Measurements from ENCODE around the gene TOMM20. TPM values are rescaled to one million over a fixed set of nuclear protein-coding genes. Genes with fewer than 3 reads are reported as not detected.

Gene TOMM20
- total RNA-seq, 1 experiment from 2014 or later, result 197 TPM

DNA sequence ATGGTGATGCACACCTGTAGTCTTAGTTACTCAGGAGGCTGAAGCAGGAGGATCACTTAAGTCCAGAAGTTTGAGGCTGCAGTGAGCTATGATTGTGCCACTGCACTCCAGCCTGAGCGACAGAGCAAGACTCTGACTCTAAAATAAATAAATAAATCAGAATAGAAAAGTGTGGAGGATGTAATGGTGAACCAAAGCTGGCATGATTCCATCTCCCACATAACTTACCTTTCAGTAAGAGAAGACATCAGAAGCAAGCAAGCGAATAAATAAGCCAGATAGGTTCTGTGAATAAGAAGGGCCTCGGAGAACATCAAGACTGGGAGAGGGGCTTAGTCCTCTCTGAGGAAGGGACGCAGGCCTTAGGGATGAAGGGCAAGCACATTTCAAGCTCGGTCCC, 59.5 kb downstream of the TOMM20 start:
- H3K79me1 ChIP-seq (ENCODE audit: insufficient read depth, low read depth, low read length, poor library complexity, severe bottlenecking), result no peaks in the 10 kb centered on the region
- Mint-ChIP-seq H3K4me3 (no peak overlapping the region), H3K36me3 (ENCODE audit: insufficient read depth in 1 of 3, low read depth in 3 of 3) (no peaks in the 10 kb centered on the region), H3K4me1 (peaks cover 13 to 14% of the 10 kb centered on the region in 2 experiments), H3K9me3 (no peaks in the 10 kb centered on the region), H3K27me3 (ENCODE audit: low read depth) (no peaks in the 10 kb centered on the region), H3K27ac (peak overlapping the region in 1 of 3 experiments; percentile 72; a peak in 1 of 7 replicates)
- H2BK120ac ChIP-seq (ENCODE audit: low read depth, low read length, poor library complexity, severe bottlenecking), result no peak overlapping the region
- no peak overlapping the region for H2BK15ac ChIP-seq (ENCODE audit: low read depth, low read length)
- no CpG with 5 or more reads among the region's 5 CpGs for WGBS (ENCODE audit: extremely low coverage, insufficient read length, low lambda C conversion rate)
- no peak overlapping the region for H3K4me2 ChIP-seq (ENCODE audit: insufficient read depth, insufficient read length, low read length)
- H3K9ac ChIP-seq (ENCODE audit: extremely low read depth, insufficient read length, low read length), result no peak overlapping the region
- no peak overlapping the region for H4K8ac ChIP-seq (replicated peaks; ENCODE audit: insufficient read length, low read depth, low read length)
- no peak for DNase-seq
- no peak overlapping the region for H3K23ac ChIP-seq (ENCODE audit: insufficient read length, low read depth, low read length)
- no peak overlapping the region for H2BK20ac ChIP-seq (ENCODE audit: low read depth, low read length, poor library complexity, severe bottlenecking)
- H3K56ac ChIP-seq (ENCODE audit: insufficient read length, low read depth, low read length), result no peak overlapping the region
- no peak overlapping the region for H4K91ac ChIP-seq (ENCODE audit: insufficient read length, low read depth, low read length)
- H3K14ac ChIP-seq (ENCODE audit: insufficient read depth, low read length), result no peak overlapping the region
- no peak overlapping the region for H3K27ac ChIP-seq (ENCODE audit: insufficient read length, low read depth, low read length)
- no peak overlapping the region for H2BK5ac ChIP-seq (ENCODE audit: insufficient read length, low read length)
- no peaks in the 10 kb centered on the region for H3K23me2 ChIP-seq (ENCODE audit: insufficient read length, low read depth, low read length, poor library complexity, severe bottlenecking)
- H3K4ac ChIP-seq (ENCODE audit: low read depth, low read length), result no peak overlapping the region
- no peak overlapping the region for H3K18ac ChIP-seq (ENCODE audit: insufficient read length, low read depth, low read length)
- H3T11ph ChIP-seq (ENCODE audit: low read length), result no peak overlapping the region
- no peak overlapping the region for H2AK5ac ChIP-seq (ENCODE audit: insufficient read length, low read length)
- no peak overlapping the region for H4K5ac ChIP-seq (ENCODE audit: insufficient read length, low read depth, low read length)
- H3K4me1 ChIP-seq (ENCODE audit: insufficient read depth, low read length), result no peaks in the 10 kb centered on the region
- TF ChIP-seq CTCF (conservative IDR thresholded peaks at IDR 0.05), result no peak
- no peaks in the 10 kb centered on the region for H4K20me1 ChIP-seq (ENCODE audit: control insufficient read depth, insufficient read depth, insufficient read length)
- no peak overlapping the region for H2BK12ac ChIP-seq (ENCODE audit: insufficient read length, low read depth, low read length)
- no peak overlapping the region for H2AFZ ChIP-seq (ENCODE audit: low read length)
- H3K27me3 ChIP-seq (ENCODE audit: insufficient read depth, low read length), result no peaks in the 10 kb centered on the region
- H3K79me2 ChIP-seq (ENCODE audit: insufficient read depth, low read length), result no peaks in the 10 kb centered on the region
- H3K9me3 ChIP-seq (ENCODE audit: control insufficient read depth, low read depth, low read length), result no peaks in the 10 kb centered on the region

All from H9 (cell line).